Measurements from ENCODE around the gene VPS13D.
"Not testable (repeated sequence)": the region's sequence is repeated elsewhere in the genome, so short reads cannot be mapped to it uniquely, and the experiment has no call there.

DNA sequence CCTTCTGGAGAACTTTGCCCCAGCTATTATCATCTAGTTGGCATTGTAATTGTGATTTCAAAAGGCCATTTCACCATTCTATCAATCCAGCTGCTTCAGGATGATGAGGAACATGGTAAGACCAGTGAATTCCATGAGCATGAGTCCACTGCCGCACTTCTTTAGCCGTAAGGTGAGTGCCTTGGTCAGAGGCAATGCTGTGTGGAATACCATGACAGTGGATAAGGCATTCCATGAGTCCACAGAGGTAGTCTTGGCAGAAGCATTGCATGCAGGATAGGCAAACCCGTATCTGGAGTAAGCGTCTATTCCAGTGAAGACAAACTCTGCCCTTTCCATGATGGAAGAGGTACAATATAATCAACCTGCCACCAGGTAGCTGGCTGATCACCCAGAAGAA, 160.5 kb downstream of the VPS13D start:
- not testable (repeated sequence) for TF ChIP-seq CTBP1 (IDR thresholded peaks at IDR 0.05; ENCODE audit: borderline replicate concordance); NFRKB (IDR thresholded peaks at IDR 0.05); ZNF384 (IDR thresholded peaks at IDR 0.05); BHLHE40 (IDR thresholded peaks at IDR 0.05; ENCODE audit: borderline replicate concordance); LEF1 (IDR thresholded peaks at IDR 0.05; ENCODE audit: borderline replicate concordance)
